Measurements from ENCODE around the gene CFDP1.
A peak's percentile ranks its signal among the peaks of the same experiment; 100 is the strongest.

The CFDP1 gene

DNA sequence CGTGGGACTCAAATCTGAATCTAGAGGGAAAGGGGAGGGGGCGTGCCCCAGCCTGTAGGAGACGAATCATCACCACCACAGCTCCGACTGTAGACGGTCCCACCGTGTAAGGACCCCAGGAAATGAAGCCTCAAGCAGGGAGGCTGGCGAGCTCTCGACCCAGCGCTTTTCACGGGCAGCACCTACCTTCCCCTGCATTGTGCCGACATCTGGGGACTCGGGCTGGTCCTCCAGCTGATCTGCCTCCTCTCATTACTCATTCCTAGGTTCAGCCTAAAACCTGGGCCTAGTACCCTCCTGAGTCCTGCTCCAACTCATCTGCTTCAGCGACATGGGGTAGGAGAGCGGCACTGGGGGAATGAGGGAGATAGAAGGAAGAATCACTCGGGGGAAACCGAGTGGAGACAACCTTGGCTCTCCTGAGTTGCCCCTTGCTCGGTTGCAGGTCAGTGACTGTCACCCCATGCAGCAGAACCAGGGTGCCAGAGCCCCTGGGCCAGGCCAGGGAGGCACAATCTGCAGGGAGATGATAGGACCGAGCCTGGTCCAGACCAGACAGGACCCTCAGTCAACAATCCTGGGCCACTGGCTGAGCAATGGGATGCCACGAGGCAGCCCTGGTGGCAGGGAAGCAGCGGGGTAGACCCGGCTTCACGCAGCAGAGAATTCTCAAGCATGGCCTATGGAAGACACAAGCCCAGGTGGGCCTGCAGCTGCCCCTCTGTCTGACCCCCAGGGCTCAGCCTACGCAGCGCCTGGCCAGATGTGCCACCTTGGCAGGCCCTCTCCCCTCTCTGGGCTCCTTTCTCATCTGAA is 181.0 kb downstream of the CFDP1 start:
- H3K4me3 ChIP-seq (replicated peaks; ENCODE audit: low read depth, low read length): peak overlapping the region; percentile 2
- DNase-seq (ENCODE audit: low read depth): no peak
- no peak for TF ChIP-seq CTCF (IDR thresholded peaks at IDR 0.05; ENCODE audit: low read length, missing control alignments)

GRCh38 chr16:75251280-75252048 is 181.8 kb downstream of the CFDP1 start, which contains the start of gene BCAR1:
Gene BCAR1 (minus strand): TSS chr16:75251624. CDS start chr16:75251482, 142 bp downstream.
- no peak for TF ChIP-seq CTCF (IDR thresholded peaks at IDR 0.05; ENCODE audit: low read length, missing control alignments)
- peak; percentile 91 for DNase-seq (ENCODE audit: low read depth)
- H3K4me3 ChIP-seq (replicated peaks; ENCODE audit: low read depth, low read length): peak within 1 kb of the TSS; percentile 71

DNA sequence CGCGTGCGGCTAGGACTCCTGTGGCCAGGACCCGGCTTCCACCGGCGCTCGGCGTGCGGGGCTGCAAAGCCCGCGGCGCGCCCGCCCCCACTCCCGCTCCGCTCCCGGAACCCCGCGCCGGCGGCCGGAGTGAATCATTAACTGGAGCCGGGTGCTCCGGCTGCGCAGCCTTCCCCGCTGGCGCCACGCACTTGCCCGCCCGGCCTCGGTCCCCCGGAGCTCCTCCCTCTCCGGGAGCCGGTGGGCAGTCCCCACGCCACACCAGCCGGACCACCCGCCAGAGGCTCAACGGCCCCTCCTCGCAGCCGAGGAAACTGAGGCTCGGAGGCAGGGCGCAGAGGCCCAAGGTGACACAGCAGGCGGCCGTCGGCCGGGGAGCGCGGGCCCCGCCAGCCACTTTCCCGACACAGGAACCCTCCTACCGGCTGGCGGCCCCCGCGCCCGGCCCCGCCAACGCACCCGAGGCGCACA is 182.5 kb downstream of the CFDP1 start:
- no peak for DNase-seq (ENCODE audit: low read depth)
- peak overlapping the region; percentile 71 for H3K4me3 ChIP-seq (replicated peaks; ENCODE audit: low read depth, low read length)
- no peak for TF ChIP-seq CTCF (IDR thresholded peaks at IDR 0.05; ENCODE audit: low read length, missing control alignments)

DNA sequence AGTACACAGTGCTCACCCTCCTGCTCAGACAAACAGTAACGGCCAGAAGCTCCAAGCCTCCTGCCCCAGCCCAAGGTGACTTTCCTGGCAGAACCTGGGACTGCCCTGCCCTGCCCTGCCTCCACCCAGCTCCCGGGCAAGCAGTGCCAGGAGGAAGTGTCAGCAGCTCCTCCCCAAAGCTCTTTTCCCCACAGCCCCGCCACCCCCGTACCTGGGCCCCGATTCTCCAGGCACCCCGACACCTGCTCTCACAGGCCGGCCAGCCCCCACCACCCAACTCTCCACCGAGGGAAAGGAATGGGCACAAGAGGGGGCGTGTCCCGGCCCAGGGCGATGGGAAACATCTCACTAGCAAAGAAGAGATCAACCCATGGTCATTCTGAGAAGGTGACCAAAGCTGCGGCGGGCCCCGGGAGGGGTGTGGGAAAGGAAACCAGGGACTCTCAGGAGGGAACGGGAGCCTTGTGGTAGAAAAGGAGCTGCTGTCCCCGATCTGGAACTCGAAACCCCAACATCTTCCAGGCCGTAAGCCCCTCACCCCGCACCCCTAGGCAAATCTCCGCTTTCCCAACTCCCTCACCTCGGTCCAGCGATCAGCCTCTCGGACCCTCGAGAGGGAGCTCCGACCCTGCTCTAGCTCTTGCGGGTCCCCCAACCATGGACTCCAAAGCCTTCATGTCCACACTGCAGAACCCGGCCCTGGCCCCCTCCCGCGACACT is 183.1 kb downstream of the CFDP1 start:
- H3K4me3 ChIP-seq (replicated peaks; ENCODE audit: low read depth, low read length): peak overlapping the region; percentile 71
- no peak for DNase-seq (ENCODE audit: low read depth)
- no peak for TF ChIP-seq CTCF (IDR thresholded peaks at IDR 0.05; ENCODE audit: low read length, missing control alignments)

GRCh38 chr16:75249441-75249840 is 183.9 kb downstream of the CFDP1 start:
- DNase-seq (ENCODE audit: low read depth): no peak
- H3K4me3 ChIP-seq (replicated peaks; ENCODE audit: low read depth, low read length): peak overlapping the region; percentile 71
- TF ChIP-seq CTCF (IDR thresholded peaks at IDR 0.05; ENCODE audit: low read length, missing control alignments): no peak

DNA sequence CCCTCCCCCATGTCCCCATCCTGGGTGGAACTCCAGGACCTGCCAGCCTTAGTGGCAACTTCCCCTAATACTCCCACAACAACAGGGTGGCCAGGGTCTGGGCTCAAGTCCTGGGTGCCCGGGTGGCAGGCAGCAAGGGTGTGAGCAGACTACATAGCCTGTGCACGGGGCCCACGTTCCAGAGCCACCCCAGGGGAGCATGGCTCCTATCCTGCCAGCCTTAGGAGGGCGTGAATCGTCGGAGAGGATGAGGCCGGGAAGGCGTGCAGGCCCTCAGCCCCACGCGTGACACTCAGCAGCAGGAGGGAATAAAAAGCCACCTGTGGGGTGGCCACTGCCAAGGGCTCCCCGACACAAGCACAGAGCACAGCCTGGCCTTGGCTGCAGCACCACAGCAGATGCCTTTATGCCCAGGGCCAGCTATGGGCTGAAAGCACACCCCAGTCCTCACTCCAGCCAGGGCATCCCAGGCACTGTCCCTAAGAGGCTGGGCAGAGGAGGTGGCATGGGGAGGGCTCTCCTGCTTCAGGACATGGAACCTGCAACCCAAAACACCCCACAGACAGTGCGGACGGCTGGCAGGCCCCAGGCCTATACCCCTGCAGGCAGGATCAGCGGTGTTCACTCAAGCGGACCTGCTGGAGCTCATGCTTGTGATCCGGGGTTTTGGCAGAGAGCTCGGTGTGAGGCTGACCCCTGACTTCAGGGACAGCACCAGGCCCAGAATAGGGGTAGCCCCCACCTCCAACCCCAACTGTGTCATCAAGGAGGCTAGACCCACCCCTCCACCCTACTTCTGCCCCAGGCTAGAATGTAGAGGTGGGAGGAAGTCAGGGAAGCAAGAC is 184.5 kb downstream of the CFDP1 start:
- no peak overlapping the region for H3K4me3 ChIP-seq (replicated peaks; ENCODE audit: low read depth, low read length)
- no peak for TF ChIP-seq CTCF (IDR thresholded peaks at IDR 0.05; ENCODE audit: low read length, missing control alignments)
- DNase-seq (ENCODE audit: low read depth): no peak
